Measurements from ENCODE around the gene GAS5.

DNA sequence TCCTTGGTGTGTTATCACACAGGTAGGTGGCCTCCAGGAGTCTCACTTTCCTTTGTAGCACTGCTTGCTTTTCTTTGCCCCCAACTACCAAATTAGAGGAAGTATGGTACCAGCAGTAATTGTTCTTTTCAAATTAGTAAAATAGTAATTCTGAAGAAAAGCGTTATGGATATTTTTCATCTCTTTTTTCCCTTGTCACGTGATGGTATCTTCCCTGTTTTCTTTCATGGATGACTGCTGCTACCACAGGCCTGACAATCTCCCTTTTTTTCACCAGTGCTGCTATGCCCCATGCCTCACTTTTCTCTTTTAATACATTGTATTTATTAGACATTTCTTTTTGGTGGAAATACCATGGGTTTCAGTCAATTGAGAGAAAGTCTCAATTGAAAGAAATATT is 3.7 kb upstream of the GAS5 start:
- no peak for TF ChIP-seq CTCF (IDR thresholded peaks at IDR 0.05)
- no peak for TF ChIP-seq ZFX (IDR thresholded peaks at IDR 0.05; ENCODE audit: borderline replicate concordance)

All from 22Rv1 (cell line).